ENCODE data around the gene COTL1. TPM values are rescaled to one million over a fixed set of nuclear protein-coding genes. Genes with fewer than 3 reads are reported as not detected.

The COTL1 gene
- total and polyA plus RNA-seq, 9 of the 15 experiments (the other 6 are each of a cell fraction or from before 2014, with no cell fraction given): 27.7 to 185 (median 72.5) TPM

DNA sequence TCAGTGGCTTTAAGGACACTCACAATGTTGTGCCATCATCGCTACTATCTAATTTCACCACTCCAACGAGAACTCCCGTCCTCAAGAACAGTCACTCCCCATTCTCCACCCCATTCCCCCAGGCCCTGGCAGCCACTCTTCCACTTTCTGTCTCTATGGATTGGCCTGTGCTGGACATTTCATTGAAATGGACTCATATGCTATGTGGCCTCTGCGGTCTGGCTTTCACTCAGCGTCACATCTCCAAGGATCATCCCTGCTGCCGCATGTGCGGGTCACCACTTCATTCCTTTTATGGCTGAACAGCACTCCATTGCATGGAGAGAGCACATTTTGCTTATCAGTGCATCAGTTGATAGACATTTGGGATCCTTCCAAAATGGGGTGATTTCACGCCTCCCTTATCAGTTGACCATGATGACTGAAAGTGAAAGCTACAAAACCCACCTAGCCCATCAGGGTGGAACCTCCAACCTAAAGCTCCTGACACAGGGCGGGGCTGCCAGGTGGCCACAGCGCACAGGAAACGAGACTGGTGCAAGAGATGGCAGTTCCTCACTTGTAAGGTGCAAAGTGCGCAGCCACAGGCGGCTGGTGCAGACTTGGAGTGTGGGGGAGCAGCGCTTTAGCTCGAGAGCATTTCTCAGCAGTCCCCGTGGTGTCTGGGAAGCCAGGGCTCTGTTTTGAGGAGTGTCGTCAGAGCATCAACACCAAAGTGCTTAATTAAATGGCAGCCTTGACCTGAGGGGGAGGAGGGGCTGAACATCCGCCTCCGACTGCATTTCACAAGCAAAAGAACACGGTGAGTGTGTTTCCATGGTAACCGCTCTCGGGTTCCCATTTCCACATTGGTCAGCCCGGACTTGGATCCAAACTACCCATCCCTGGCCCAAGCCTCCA is 23.8 kb downstream of the COTL1 start (continued):
- TF ChIP-seq, protein P1, sequence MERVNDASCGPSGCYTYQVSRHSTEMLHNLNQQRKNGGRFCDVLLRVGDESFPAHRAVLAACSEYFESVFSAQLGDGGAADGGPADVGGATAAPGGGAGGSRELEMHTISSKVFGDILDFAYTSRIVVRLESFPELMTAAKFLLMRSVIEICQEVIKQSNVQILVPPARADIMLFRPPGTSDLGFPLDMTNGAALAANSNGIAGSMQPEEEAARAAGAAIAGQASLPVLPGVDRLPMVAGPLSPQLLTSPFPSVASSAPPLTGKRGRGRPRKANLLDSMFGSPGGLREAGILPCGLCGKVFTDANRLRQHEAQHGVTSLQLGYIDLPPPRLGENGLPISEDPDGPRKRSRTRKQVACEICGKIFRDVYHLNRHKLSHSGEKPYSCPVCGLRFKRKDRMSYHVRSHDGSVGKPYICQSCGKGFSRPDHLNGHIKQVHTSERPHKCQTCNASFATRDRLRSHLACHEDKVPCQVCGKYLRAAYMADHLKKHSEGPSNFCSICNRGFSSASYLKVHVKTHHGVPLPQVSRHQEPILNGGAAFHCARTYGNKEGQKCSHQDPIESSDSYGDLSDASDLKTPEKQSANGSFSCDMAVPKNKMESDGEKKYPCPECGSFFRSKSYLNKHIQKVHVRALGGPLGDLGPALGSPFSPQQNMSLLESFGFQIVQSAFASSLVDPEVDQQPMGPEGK (CRISPR knock-in tag; IDR thresholded peaks at IDR 0.05; ENCODE audit: borderline replicate concordance): no peak
- TF ChIP-seq, protein P2, sequence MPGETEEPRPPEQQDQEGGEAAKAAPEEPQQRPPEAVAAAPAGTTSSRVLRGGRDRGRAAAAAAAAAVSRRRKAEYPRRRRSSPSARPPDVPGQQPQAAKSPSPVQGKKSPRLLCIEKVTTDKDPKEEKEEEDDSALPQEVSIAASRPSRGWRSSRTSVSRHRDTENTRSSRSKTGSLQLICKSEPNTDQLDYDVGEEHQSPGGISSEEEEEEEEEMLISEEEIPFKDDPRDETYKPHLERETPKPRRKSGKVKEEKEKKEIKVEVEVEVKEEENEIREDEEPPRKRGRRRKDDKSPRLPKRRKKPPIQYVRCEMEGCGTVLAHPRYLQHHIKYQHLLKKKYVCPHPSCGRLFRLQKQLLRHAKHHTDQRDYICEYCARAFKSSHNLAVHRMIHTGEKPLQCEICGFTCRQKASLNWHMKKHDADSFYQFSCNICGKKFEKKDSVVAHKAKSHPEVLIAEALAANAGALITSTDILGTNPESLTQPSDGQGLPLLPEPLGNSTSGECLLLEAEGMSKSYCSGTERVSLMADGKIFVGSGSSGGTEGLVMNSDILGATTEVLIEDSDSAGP (CRISPR knock-in tag; IDR thresholded peaks at IDR 0.05): 0 out of 2 replicates have a peak, but pooled peaks have one; percentile 35
- peak; percentile 47 for TF ChIP-seq C11orf30 (IDR thresholded peaks at IDR 0.05; ENCODE audit: low read depth)

DNA sequence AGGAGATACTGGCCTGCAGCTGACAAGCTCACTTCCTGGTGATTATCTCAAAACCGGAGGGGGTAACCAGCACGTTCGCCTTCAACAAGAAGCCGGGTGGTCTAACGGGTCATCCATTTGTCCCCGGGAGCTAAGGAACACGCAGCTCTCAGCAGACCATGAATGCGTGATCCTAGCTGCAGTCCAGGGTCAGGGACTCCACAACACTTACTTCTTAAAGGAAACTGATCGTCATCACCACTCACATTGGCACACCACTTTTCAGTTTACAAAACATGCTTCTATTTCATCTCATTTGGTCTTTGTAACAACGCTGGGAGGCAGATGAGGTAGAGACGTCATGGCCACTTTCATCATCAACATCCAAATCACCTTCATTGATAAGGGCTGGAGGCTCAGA is 25.2 kb downstream of the COTL1 start:
- Histone ChIP-seq H3K4me2 (ENCODE audit: insufficient read depth, low read length) (no peak overlapping the region), H3K79me2 (ENCODE audit: control insufficient read depth, insufficient read depth, low read length) (peaks cover 45% of the 10 kb centered on the region), H3K4me1 (replicated peaks in 1 of 2; ENCODE audit: control insufficient read depth in 2 of 2, insufficient read depth in 2 of 2, low read length in 2 of 2) (peaks cover 31 to 35% of the 10 kb centered on the region in 2 experiments), H3K4me3 (no peak overlapping the region), H3K9ac (ENCODE audit: insufficient read depth in 1 of 2, low read depth in 2 of 2, low read length in 2 of 2) (peak overlapping the region in 1 of 2 experiments; percentile 81; a peak in 2 of 4 replicates), H3K9me3 (replicated peaks; ENCODE audit: control insufficient read depth, insufficient read depth, low read depth, low read length) (no peaks in the 10 kb centered on the region), H3K27ac (ENCODE audit: extremely low read depth, low read depth, low read length) (no peak overlapping the region), H3K27me3 (ENCODE audit: control insufficient read depth in 2 of 2, insufficient read depth in 2 of 2, low read length in 2 of 2) (no peaks in the 10 kb centered on the region), H3K36me3 (ENCODE audit: control insufficient read depth, insufficient read depth, low read length) (peaks cover 29% of the 10 kb centered on the region; the same call in 1 of the 3 replicates), H2AFZ (ENCODE audit: low read depth, low read length) (no peak overlapping the region), H4K20me1 (replicated peaks; ENCODE audit: control insufficient read depth, insufficient read depth, low read length) (peaks cover 3% of the 10 kb centered on the region; the same call in 1 of the 2 replicates), H3K9me1 (ENCODE audit: control insufficient read depth, insufficient read depth, low read length) (no peaks in the 10 kb centered on the region)
- WGBS (ENCODE audit: insufficient coverage, low coverage, missing lambda C conversion rate): 40% methylated on average over 11 of the region's 11 CpGs
- ChIA-PET CTCF (ENCODE audit: low intra/inter-chr PET ratio) (interaction anchor here (0.6 kb wide), 1 partner anchor 122 kb away, joined by 4 read pairs; no protein-coding TSS in a partner anchor), POLR2A (no interaction called here)
- DNase-seq (ENCODE audit: extremely low read depth in 1 of 4, low spot score in 3 of 4) (peak in 1 of 4 experiments; percentile 45), ATAC-seq (0 out of 3 replicates have a peak, but pooled peaks have one; percentile 7), FAIRE-seq (no peak)
- in situ Hi-C loops (cut with MboI): no loop called here
- BruUV-seq (replicated peaks): no TSS peak
- intact Hi-C loops (cut with micrococcal nuclease): no loop called here
- TF ChIP-seq MEIS2 (IDR thresholded peaks at IDR 0.05; ENCODE audit: partially characterized antibody) (no peak), TCF3 (CRISPR knock-in tag; IDR thresholded peaks at IDR 0.05) (peak; percentile 49), TEAD1 (CRISPR knock-in tag; IDR thresholded peaks at IDR 0.05) (no peak), TAL1 (IDR thresholded peaks at IDR 0.05) (peak; percentile 21; the same call in 1 of the 2 replicates), MCM7 (IDR thresholded peaks at IDR 0.05) (no peak), SMAD1 (IDR thresholded peaks at IDR 0.05; ENCODE audit: low read depth, low read length, partially characterized antibody) (no peak), CBFA2T2 (conservative IDR thresholded peaks at IDR 0.05) (0 out of 2 replicates have a peak, but pooled peaks have one; percentile 15), ZNF436 (CRISPR knock-in tag; IDR thresholded peaks at IDR 0.05) (no peak), POLR2G (IDR thresholded peaks at IDR 0.05; ENCODE audit: low read depth, low read length) (no peak), RUNX1 (IDR thresholded peaks at IDR 0.05; ENCODE audit: low read depth) (no peak), TOE1 (IDR thresholded peaks at IDR 0.05; ENCODE audit: borderline replicate concordance) (no peak), TOE1 (CRISPR knock-in tag; IDR thresholded peaks at IDR 0.05; ENCODE audit: borderline replicate concordance, low read depth) (no peak)
- TF ChIP-seq, protein P3, sequence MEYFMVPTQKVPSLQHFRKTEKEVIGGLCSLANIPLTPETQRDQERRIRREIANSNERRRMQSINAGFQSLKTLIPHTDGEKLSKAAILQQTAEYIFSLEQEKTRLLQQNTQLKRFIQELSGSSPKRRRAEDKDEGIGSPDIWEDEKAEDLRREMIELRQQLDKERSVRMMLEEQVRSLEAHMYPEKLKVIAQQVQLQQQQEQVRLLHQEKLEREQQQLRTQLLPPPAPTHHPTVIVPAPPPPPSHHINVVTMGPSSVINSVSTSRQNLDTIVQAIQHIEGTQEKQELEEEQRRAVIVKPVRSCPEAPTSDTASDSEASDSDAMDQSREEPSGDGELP (CRISPR knock-in tag; IDR thresholded peaks at IDR 0.05; ENCODE audit: borderline replicate concordance): peak; percentile 40; the same call in 1 of the 2 replicates

Measured in K562 (cell line).